ENCODE data around the gene SGPP2.
"Not testable (repeated sequence)": the region's sequence is repeated elsewhere in the genome, so short reads cannot be mapped to it uniquely, and the experiment has no call there.

The SGPP2 gene

GRCh38 chr2:222430071-222430470 is 5.7 kb downstream of the SGPP2 start:
- no peak for DNase-seq

DNA sequence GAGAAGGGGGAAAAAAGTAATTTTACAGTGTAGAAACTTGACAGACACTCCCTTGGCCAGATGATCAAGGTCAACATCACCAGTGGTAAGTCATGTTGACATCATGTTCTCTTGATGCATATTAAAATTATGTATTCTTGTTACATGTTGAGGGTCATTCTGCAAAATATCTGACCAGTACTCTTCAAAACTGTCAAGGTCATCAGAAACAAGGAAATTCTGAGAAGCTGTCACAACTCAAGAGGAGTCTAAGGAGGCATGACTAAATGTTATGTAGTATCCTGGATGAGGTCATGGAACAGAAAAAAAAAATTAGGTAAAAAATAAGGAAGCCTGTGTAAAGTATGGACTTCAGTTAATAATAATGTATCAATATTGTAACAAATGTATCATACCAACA is 6.3 kb downstream of the SGPP2 start:
- DNase-seq = no peak

DNA sequence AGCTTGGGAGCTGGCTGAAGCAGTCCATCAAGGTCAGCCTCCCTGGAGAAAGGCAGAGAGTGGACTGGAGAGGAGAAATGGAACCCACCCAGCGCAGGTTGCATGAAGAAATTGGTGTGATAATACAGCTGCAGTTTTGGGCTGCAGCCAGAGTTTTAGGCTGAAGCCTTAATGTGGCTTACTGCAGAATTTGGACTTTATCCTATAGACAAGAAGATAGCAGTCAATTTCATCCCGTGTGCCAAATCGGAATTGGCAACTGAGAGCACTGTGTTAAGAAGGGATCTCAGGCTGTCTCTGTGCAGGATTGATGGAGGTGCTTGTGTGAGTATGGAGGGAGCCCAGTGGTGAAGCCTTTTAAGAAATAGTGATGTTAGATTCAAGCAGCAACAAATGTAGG is 7.5 kb downstream of the SGPP2 start:
- no peak for DNase-seq

GRCh38 chr2:222433332-222434173 is 9.2 kb downstream of the SGPP2 start:
- peak; percentile 7 for DNase-seq

- no peak for DNase-seq
Observed at GRCh38 chr2:222434204-222434603, 9.9 kb downstream of the SGPP2 start.

DNA sequence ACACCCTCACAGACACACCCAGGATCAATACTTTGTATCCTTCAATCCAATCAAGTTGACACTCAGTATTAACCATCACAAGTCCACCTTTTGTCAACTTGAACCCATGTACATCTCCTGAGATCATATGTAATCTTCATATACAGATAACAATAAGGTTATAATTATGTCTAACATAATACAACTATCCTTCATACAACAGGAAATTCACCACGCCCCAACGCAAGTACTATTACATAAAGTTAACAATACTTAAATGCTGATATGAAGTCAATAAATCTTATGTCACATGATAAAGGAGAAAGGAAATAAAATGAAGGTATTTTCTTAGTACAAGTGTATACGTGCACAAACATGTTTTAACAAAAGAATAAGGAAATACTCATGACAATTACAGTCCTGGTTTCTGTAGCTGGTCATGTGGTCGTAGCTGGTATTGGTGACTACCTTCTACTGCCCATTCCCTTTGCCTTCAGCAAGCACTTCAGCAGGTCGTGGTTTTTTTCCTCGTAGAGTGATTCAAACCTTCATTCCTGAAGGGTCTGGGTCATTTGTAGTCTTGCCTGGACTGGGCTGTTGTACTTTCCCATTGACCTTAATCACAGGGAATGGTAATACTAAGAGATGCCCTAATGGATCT is 11.2 kb downstream of the SGPP2 start:
- not testable (repeated sequence) for DNase-seq

GRCh38 chr2:222436040-222436413 is 11.7 kb downstream of the SGPP2 start:
- no peak for DNase-seq

DNA sequence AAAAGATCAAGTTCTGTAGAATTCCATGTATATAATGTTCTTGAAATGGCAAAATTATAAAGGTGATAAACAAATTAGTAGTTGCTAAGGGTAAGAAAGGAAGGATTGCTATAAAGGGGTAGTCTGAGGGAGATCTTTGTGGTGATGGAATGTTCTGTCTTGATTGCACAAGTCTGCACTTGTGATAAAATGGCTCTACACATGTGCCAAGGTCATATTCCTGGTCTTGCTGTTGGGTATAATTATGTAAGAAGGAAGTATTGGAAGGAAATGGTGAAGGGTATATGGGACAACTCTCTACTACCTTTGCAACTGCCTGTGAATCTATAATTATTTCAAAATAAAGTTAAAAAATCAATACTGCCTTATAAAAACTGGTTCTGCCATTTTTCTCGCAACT is 15.3 kb downstream of the SGPP2 start:
- DNase-seq = no peak

DNA sequence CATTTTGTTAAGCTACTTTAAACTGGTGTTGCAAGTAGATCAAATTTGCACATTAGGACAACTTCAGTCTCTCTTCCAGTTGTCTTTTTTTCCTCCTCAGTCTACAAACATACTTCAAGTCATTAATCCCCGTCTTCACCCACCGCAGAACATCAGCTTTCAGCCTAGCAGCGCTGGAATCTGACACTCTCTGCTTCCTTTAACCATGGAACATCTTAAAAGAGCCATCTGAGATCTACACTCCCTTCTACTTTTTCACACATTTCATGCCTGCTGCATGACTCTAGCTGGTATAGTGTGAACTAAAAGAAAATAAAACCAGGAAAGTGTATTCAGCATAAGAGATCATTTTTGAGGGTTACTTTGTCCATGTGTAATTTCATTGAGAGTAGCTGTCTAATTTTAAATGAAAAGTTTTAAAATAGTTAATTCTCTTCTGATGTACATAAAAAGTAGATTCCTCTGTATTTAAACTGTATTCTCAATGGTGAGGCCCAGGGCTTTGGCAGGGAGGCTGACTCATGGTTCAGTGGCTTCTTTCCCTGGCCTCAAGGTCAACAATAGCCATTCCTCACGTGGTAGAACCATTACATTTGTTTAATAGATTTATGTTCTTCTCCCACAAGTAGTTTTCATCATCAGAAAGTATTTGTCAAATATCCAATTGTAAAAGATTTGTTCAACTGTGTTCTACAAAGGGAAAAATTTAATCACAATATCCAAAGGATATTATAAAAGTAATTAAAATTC is 16.5 kb downstream of the SGPP2 start:
- DNase-seq = no peak

DNA sequence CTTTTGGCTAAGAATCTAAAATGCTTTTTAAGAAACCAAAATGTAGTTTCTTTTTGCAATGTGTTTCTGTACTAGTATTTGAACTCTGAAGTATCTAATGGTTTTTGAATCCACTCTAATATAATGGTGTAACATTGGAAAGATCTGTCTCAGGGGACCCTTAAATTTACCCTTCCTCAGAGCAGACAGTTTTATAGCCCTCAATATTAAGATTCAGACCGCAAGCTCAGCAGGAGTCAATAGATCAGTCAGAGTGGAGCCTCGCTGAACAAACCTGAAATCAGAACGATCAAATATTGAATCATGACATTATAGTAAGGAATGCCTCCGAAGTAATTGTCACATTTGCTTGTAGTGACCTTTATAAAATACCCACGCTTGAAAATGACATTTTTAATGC is 18.3 kb downstream of the SGPP2 start:
- no peak for DNase-seq

DNA sequence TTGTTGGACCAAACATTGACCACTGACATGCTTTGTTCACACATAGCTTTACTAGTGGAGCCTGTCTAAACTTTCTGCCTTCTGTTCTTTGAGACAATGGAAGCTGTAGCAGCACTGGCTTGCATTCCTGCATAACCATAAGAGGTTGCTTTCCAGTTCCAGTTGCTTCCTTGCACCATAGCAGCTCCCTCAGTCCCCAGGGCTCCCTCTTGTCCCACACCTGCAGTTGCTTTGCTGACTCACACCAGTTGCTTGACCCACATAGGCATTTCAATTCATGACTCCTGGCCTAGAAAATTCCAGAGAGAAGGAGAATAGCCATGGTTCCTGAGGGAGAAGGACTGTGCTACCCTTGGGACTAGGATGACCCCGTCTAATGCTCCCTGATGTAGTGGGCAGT is 20.9 kb downstream of the SGPP2 start:
- no peak for DNase-seq

- no peak for DNase-seq
Observed at GRCh38 chr2:222447131-222447530, 22.8 kb downstream of the SGPP2 start.

GRCh38 chr2:222448748-222449181 is 24.4 kb downstream of the SGPP2 start:
- no peak for DNase-seq

DNA sequence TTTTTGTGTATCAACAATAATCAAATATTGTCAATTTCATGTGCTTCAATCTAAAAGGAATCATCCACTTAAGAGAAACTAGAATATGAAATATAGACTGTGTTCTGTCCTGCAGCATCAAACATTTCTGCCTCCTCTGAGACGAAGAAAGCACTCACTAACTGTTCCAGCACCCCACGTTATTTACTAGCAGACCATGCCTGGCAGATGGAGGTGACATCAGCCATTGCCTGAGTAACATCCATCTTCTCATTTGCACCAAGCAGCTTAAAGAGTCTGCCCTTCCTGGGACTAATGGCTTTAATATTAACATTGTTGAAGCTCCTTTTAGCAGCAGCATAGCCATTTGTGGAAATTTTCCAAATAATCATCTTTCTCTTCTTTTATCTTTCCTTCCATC is 25.7 kb downstream of the SGPP2 start:
- DNase-seq = no peak

DNA sequence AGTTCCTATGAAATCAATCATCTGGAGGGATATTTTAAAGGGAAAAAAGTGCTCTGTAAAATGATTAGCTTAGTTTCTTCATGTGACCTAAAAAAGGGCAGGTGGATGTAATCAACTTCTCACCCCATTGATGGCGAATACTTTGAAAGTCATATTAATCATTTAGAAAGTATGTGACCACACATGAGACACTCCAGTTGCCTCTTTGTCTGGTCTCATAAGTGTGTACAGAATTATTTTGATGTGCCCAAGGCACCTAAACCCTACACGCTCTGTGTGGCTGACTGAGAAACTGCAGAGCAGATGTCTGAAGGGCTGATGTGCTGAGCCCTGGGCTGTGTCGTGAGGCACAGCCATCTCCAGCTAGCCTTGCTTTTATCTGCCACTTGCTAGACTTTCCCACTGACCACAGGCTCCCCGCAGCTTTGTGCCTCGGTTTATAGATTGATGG is 26.9 kb downstream of the SGPP2 start:
- DNase-seq = no peak

GRCh38 chr2:222452422-222452950 is 28.1 kb downstream of the SGPP2 start:
- no peak for DNase-seq

GRCh38 chr2:222456479-222457077 is 32.2 kb downstream of the SGPP2 start:
- DNase-seq = no peak

DNA sequence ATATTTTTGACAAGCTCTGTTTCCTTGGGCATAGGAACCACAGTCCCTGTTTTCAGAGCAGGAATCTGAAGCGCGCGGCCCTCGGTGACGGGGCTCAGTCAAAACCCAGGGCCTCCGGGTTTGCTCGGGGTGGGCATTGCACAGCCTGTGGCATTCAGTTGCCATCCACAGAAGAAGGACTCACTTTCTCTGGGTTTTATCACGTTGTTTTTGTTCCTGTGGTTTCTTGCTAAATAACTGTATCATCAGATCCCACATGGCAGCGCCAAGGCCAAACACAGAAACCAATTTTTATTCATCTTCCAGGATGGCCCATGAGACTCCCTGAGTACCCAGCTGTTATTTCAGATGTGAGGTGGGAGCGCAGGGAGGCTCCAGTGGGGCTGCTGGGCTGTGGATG is 35.6 kb downstream of the SGPP2 start:
- DNase-seq = no peak

- DNase-seq = no peak
Observed at GRCh38 chr2:222465746-222466145, 41.4 kb downstream of the SGPP2 start.

DNA sequence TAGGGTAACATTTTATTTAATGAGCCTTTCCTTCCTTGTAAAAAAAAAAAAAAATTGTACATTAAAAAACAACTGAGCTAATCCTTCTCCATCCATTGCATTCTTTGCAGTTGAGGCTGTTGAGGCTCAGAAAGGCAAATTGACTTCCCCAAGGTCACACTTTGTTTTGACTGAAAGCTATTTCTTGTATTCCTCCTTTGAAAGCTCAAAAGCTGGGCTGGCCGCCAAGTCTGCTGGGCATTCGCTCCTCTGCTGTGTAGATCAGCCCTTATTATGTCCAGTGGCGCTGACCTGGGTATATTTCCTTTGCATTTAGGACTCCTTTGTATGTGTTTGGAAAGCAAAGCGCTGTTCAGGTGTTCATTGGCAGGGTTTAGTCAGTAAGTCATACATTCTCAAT is 44.0 kb downstream of the SGPP2 start:
- DNase-seq = peak; percentile 73

GRCh38 chr2:222470802-222471468 is 46.6 kb downstream of the SGPP2 start:
- DNase-seq = no peak

DNA sequence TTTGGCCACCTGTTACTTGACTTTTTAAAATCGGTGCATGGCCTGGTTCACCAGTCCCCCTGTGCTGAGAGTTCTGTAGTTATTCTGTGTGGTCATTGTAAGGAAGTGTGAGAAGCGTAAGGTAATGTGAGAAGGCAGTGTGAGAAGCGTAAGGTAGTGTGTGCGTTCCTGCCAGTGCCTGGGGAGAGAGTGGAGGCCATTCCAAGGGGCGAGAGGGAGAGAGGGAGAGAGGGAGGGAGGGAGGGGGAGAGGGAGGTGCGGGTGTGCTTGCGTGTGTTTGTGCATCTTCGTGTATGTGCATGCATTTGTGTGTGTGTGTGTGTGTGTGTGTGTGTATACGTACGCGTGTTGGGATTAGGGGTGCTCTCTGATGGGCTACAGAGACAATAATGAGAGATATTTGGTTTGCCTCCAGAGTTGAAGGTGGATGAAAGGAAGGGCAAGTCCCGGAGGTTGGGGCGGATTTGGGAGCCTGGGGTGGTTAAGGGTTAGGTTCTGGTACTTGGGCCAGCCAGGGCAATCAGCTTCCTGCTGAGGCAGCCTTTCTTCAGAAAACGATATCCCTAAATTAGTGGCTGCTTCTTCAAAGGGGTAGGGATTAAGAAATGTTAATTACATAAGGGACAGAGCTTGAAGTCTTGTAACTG is 53.7 kb downstream of the SGPP2 start:
- no peak for DNase-seq
